Spleen (tissue), 7 donors: Measurements from ENCODE around the gene TREH.

Source experiments
- CTCF ChIP-seq, 11 experiments: fragments of 200-600 bp in 7 of 11; fragments of 450-650 bp in 4 of 11; sonication (generic) in 4 of 11; IDR thresholded peaks in 8 of 11; conservative IDR thresholded peaks in 3 of 11; 1 replicate in 7 of 11; 2 replicates in 4 of 11; pipeline versions ENCODE4 v1.4.0 to v1.8.0; 2016 to 2021; ENCODE audit warnings: antibody characterized with exemption in 11 of 11, inconsistent platforms in 4 of 11, mild to moderate bottlenecking in 1 of 11
- POLR2A ChIP-seq, 3 donors: fragments of 450-650 bp; IDR thresholded peaks; one replicate each; pipeline ENCODE4 v1.5.1; 2017; ENCODE audit warnings: antibody characterized with exemption in 3 of 3, mild to moderate bottlenecking in 1 of 3
- donor health status: DM: no; HTN: no; CAD: no; lungs with moderate emphysema.
- donor health status: DM: no; HTN: no; CAD: no.
- donor health status: DM: no; HTN: no; CAD: no.

DNA sequence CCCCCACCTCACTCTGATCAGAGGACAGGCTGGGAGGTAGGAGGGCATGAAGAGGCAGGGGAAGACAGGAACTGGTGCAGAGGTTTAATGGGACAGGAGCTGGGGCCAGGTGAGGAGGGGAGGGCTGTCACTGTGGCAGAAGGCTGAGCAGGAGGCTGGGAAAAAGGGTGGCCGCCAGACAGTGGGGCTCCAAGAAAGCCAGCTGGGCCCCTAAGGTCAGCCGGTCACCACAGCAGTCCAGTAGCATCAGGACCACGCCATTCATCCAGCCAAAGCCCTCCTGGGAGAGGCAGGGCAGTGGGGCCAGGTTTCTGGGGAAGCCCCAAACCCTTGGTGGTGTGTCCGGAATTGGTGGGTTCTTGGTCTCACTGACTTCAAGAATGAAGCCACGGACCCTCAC, 8.5 kb upstream of the TREH start:
- no peak for TF ChIP-seq CTCF (IDR thresholded peaks at IDR 0.05 in 8 of 11, conservative IDR thresholded peaks at IDR 0.05 in 3 of 11)
- TF ChIP-seq POLR2A (IDR thresholded peaks at IDR 0.05): no peak
